Measurements from ENCODE around the gene DIP2B.
"Not testable (repeated sequence)": the region's sequence is repeated elsewhere in the genome, so short reads cannot be mapped to it uniquely, and the experiment has no call there.

DIP2B gene

DNA sequence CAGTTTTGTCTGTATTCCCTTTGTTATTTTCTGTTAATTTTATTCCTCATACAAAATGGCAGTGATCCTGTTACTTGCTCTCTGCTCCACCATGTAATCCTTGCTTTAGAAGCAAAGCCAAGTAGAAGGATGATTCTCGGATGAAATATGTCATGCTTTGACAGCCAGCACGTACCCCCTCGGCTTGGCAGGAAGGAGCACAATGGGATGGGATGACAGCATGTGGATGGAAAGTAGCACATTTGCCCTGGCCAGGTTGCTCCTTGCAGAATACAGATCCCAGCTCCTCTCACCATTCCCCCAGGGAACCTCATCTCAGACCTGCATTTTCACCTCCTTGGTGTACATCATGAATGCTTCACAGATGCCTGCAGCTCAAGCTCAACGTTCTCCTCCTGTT is 224.1 kb downstream of the DIP2B start:
- no peak for DNase-seq (ENCODE audit: low read depth)

DNA sequence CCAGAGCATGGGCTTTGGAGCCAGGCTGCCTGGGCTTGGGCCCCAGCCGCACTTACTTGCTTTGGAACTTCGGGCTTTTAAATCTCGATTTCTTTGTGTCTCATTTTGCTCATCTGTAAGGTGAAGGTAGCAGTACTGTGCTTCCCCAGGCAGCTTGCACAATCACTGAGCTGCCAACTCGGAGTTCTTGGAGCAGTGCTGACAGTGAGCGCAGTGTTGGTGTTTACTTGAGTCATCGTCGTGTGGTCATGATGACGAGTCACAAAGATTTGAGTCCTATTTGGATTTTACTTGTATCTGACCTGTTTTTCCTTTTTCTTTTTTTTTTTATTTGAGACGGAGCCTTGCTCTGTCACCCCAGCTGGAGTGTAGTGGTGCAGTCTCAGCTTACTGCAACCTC is 227.8 kb downstream of the DIP2B start:
- DNase-seq (ENCODE audit: low read depth) = peak; percentile 96

DNA sequence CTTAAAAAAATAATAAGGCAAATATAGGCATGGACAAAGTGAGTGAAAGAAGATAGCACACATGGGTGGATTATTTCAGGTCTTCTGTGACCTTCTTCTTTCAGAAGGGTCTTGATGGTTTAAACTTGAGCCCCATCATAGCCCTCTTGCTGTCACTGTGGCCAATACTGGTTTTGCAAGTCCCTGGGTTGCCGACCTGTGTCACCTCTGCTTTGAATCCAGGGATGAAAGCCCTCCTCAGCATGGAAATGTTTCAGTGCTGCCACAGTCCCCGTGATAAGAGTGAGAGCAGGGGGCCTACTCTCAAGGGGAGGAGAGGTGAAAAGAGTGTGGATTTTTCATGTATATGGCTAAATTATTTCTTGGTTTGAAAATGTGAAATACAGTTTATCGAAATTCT is 228.9 kb downstream of the DIP2B start:
- DNase-seq (ENCODE audit: low read depth) = no peak

DNA sequence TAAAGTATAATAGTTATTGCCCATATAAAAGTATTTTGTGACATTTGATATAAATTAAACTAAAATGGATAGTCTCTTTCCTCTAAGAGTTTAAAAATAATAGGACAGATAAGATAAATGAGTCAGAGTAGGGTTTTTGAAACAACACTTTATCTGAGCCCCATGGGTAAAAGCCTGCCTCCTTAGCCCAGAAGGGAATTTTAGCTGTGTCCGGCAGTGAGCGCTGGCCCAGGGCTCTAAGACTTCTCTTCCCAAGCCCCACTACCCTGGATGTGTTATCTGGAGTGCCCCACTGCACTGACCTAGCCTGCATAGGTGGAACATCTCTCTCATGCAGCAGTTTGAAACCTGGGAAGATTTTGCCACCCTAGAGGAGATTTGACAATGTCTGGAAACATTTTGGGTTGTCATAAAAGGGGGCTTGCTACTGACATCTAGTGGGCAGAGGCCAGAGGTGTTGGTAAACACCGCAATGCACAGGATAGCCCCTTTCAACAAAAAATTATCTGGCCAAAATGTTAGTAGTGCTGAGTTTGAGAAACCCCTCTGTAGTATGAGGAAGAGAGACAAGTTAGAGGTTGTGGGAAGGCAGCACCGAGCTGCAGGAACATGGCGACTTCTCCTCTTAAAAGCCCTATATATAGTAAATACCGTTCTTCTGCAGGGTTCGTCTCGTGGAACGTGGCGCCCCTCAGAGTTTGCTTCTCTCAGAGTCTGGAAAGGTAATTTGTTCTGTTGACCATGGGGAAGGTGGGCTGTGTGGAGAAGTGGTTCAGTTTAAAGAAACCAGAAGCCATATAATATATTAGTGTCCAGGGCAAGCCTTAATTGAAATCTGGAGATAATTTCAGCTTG is 229.9 kb downstream of the DIP2B start:
- DNase-seq (ENCODE audit: low read depth) = peak; percentile 62

DNA sequence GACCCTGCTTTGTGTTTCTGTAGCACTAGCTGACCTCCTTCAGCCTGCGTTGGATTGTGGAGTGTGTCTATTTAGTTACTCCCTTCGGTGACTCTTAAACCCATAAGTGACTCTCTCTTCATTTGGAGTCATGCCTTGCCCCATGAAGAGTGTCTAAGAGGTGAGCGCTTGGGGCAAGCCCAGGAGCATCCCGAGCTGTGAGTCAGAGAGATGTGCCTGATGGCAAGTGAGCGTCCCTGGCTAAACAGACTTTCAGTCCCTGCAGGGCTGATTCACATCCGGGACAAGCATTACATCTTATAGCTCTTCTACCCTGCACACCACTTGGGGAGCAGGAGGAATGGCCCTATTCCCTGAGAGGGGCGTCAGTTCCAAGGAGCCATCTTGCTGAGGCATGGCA is 234.8 kb downstream of the DIP2B start:
- peak; percentile 87 for DNase-seq (ENCODE audit: low read depth)

DNA sequence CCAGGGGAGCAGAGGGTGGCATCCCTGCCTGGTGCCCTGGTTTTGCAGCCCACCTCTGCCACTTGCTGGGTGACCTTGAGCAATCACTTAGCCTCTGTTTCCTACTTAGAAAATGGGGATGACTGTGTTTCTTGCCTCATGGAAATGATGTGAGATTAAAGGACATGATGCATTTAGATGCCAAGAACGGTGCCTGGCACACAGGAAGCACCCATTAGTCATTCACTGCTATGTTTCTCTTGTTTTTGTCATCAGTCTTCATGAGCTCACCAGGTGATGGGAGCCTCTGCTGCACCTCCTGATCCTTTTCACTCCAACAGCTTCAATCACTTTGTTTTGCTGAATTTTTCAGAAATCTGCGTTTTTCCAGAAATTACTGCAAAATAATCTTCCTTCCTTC is 235.5 kb downstream of the DIP2B start:
- peak; percentile 56 for DNase-seq (ENCODE audit: low read depth)

DNA sequence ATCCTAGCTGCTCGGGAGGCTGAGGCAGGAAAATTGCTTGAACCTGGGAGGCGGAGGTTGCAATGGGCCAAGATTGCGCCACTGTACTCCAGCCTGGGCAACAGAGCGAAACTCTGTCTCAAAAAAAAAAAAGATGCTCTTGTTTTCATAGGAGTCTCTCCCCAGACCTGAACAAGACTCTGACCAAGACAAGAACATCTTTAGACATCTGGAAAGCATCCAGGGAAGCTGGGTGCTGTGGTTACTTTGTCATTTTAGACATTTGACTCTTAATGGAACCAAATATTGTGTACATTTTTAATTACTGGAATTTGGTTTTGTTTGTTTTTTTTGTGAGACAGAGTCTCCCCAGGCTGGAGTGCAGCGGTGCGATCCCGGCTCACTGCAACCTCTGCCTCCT is 238.0 kb downstream of the DIP2B start:
- no peak for DNase-seq (ENCODE audit: low read depth)

DNA sequence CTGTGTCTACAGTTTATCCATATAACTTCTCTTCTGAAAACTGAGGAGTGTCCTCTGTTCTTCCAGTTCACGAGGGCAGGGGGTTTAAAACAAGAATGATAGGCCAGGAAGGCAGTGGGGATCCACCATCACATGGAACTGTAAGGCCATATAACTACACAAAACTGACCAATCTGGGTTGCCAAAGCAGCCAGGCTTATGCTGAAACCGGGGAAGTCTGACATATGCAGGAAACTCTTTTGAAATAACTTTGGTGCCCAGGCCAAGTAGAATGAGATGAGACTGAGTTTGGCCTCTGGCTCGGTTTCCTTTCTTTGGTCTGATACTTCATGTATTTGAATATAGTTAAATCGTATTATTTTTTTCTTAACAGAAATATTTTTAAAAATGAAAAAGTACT is 241.1 kb downstream of the DIP2B start:
- DNase-seq (ENCODE audit: low read depth) = no peak

GRCh38 chr12:50746431-50746830 is 241.6 kb downstream of the DIP2B start:
- DNase-seq (ENCODE audit: low read depth) = no peak

GRCh38 chr12:50747817-50748216 is 243.0 kb downstream of the DIP2B start:
- DNase-seq (ENCODE audit: low read depth) = no peak

GRCh38 chr12:50749459-50749882 is 244.7 kb downstream of the DIP2B start:
- DNase-seq (ENCODE audit: low read depth) = no peak

DNA sequence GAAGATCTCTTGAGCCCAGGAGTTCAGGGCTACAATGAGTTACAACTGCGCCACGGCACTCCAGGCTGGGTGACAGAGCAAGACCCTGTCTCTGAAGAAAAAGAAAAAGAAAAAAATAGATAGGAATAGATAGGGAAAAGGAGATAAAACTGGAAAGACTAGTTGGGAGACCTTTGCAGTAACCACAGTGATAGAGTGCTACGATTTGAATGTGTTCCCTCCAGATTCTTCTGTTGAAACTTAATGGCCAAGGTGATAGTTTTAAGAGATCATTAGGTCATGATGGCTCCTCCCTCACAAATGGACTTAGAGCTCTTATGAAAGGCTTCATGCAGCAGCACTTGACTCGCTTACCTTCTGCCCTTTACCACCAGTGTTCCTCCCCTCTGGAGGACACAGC is 245.6 kb downstream of the DIP2B start:
- no peak for DNase-seq (ENCODE audit: low read depth)

DNA sequence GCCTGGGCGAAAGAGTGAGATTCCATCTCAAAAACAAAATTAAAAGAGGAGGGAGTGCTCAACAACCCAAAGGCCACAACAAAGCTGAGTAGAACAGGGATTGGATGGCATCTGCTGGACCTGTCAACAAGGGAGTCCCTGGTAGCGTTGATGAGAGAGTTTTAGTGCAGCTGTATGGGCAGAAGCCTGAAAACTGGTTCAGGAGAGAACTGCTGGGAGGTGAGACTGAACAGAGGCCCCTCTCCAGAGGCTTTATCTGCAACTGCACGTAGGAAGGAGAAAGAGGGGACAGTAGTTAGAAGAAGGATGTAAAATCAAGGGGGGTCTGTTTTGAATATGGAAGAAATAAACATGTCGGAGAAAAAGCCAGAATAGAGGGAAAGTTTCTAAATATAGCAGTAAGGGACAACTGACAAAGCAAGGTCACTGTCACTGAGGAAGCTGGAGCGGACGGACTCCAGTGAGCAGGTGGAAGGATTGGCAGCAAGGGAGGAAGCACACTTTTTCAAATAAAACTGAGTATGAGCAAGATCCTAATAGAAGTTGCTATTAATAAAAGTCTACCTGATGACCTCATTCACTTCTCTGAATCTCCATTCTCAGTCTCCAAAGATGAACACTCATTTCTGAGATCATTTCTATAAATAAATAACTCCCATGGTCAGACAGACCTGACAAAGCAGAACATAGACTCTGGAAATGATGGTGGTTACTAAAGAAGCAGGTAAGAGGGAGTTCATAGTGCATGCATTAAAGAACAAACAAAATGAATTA is 247.3 kb downstream of the DIP2B start:
- peak; percentile 45 for DNase-seq (ENCODE audit: low read depth)

- DNase-seq (ENCODE audit: low read depth) = no peak
Observed at GRCh38 chr12:50753232-50753769, 248.5 kb downstream of the DIP2B start.

GRCh38 chr12:50763639-50764285 is 259.0 kb downstream of the DIP2B start, which contains the start of gene ATF1:
TSS of gene ATF1 (plus strand) at chr12:50764101. CDS start at chr12:50780146, 16,045 bp downstream.
- DNase-seq (ENCODE audit: low read depth) = peak; percentile 92

- DNase-seq (ENCODE audit: low read depth) = peak; percentile 64
Observed at GRCh38 chr12:50764286-50765094, 259.7 kb downstream of the DIP2B start.

- DNase-seq (ENCODE audit: low read depth) = peak; percentile 72
Observed at GRCh38 chr12:50765095-50765911, 260.5 kb downstream of the DIP2B start.

- DNase-seq (ENCODE audit: low read depth) = no peak
Observed at GRCh38 chr12:50768391-50768790, 263.6 kb downstream of the DIP2B start.

GRCh38 chr12:50768813-50769212 is 264.0 kb downstream of the DIP2B start:
- DNase-seq (ENCODE audit: low read depth) = not testable (repeated sequence)

GRCh38 chr12:50771409-50771808 is 266.6 kb downstream of the DIP2B start:
- DNase-seq (ENCODE audit: low read depth) = no peak

GRCh38 chr12:50772470-50772869 is 267.7 kb downstream of the DIP2B start:
- DNase-seq (ENCODE audit: low read depth) = no peak

All from ELR (cell line).